Liver (tissue), 3 donors: ENCODE data around the gene PWWP2A.

Experiments used
- CTCF ChIP-seq: fragments of 150-350 bp; IDR thresholded peaks from 2 replicates; pipeline ENCODE4 v1.5.1; 2017; ENCODE audit warnings: improper control_type of control experiment, low read depth, low read length; ENCODE audit not compliant: missing input control
- GABPA ChIP-seq, 2 donors: IDR thresholded peaks in 1 of 2; conservative IDR thresholded peaks in 1 of 2; 2 replicates each; pipeline ENCODE4 v1.6.1; 2016; ENCODE audit warnings: antibody characterized with exemption in 2 of 2, mild to moderate bottlenecking in 1 of 2, moderate library complexity in 1 of 2
- RAD21 ChIP-seq, 2 donors: IDR thresholded peaks; 2 replicates each; pipeline ENCODE4 v1.6.1; 2016; ENCODE audit warnings: antibody characterized with exemption in 2 of 2, mild to moderate bottlenecking in 2 of 2
- SP1 ChIP-seq: IDR thresholded peaks from 2 replicates; pipeline ENCODE4 v1.6.1; 2018; ENCODE audit warnings: antibody characterized with exemption, mild to moderate bottlenecking
- donor health status: healthy.
- donor health status: healthy.

GRCh38 chr5:160119142-160119904 is at the start of gene PWWP2A:
- TF ChIP-seq CTCF (no peak), SP1 (peak; percentile 99), RAD21 (IDR thresholded peaks at IDR 0.05) (no peak), GABPA (IDR thresholded peaks at IDR 0.05 in 1 of 2, conservative IDR thresholded peaks at IDR 0.05 in 1 of 2) (peak; percentile 59 to 85)
